Activated naive CD8-positive, alpha-beta T cell treated with anti-CD3 and anti-CD28 coated beads, Interleukin-2, amount 10 ng/mL, durations not matched to agents 7 days and 5 days (primary cell): ENCODE measurements around the gene DOCK1. TPM values are rescaled to one million over a fixed set of nuclear protein-coding genes. Genes with fewer than 3 reads are reported as not detected.

Source experiments
- ATAC-seq: fragments of 150-1000 bp; cut with Tn5 transposase; one replicate; pipeline ENCODE4 v1.10.0; 2021; ENCODE audit warnings: low read depth, moderate library complexity
- POLR2A ChIA-PET: fragments of 350-600 bp; sonication (Branson Sonifier 250); formaldehyde crosslinking; loops from one replicate; lab custom pipeline; 2021; ENCODE audit warnings: antibody characterized with exemption; lab: Charles Lee
- DNase-seq: peaks from one replicate; pipeline ENCODE4 v3.0.0; 2021
- H3K27ac Mint-ChIP-seq: one replicate; pipeline ENCODE4 v1.8.0; 2022; ENCODE audit warnings: mild to moderate bottlenecking, mixed read lengths
- H3K27me3 Mint-ChIP-seq: one replicate; pipeline ENCODE4 v1.8.0; 2022; ENCODE audit warnings: mild to moderate bottlenecking, moderate library complexity, mixed read lengths
- H3K36me3 Mint-ChIP-seq: one replicate; pipeline ENCODE4 v1.8.0; 2021; ENCODE audit warnings: mild to moderate bottlenecking, mixed read lengths
- H3K4me1 Mint-ChIP-seq: one replicate; pipeline ENCODE4 v1.8.0; 2021; ENCODE audit warnings: mixed read lengths
- H3K4me3 Mint-ChIP-seq: one replicate; pipeline ENCODE4 v1.8.0; 2022; ENCODE audit warnings: mild to moderate bottlenecking, moderate library complexity, mixed read lengths
- H3K9me3 Mint-ChIP-seq: one replicate; pipeline ENCODE4 v1.8.0; 2021; ENCODE audit warnings: mixed read lengths
- total RNA-seq, 2 experiments: library from RNA; stranded (reverse); gene quantifications; one replicate each; pipeline ENCODE4 v1.2.3, GENCODE V29; 2021

The DOCK1 gene
- total RNA-seq, 2 experiments from 2014 or later = 0.06 to 0.14 TPM

DNA sequence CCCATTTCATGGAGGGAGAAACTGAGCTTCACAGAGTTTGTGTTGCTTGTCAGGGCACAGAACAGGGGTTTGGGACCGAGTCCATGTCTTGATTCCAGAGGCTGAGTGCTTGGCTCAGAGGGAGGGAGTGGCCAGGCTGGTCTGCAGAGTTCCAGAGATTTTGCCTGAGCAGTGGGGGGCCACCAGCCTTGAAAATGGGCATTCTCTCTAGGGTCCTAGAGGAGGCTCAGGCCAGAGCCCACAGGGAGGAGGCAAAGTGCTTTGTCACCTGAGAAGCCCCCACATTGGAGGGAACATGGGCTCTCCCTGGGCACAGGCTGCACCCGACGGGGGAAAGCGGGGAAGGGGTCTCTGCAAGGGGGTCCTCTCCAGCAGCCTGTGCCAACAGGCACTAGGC lies 51.5 kb downstream of the DOCK1 start:
- Mint-ChIP-seq H3K4me1 (peaks cover 3% of the 10 kb centered on the region), H3K4me3 (no peak overlapping the region), H3K27ac (no peak overlapping the region), H3K27me3 (no peaks in the 10 kb centered on the region), H3K36me3 (no peaks in the 10 kb centered on the region), H3K9me3 (peaks cover 2% of the 10 kb centered on the region)
- DNase-seq (no peak), ATAC-seq (no peak)
- POLR2A ChIA-PET = no interaction called here

DNA sequence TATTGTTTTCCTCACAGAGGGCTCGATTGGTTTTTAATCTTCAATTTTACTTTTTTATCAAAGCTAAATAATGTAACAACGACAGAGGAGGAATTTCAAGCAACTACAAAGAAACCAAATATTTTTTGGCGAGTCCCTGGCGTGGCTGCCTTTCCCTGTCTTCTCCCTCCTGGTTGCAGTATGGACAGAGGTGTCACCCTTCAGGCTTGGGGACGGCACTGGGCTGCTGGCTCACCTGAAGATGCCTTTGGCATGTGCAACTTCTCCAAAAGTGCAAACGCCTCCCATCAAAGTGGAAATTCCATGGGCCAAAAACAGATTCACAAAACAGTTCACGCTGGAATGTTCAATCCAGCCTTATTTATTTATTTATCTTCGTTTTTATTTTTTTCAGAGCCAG lies 51.9 kb downstream of the DOCK1 start:
- H3K27me3 Mint-ChIP-seq = no peaks in the 10 kb centered on the region
- DNase-seq (no peak), ATAC-seq (no peak)
- H3K36me3 Mint-ChIP-seq = no peaks in the 10 kb centered on the region
- peaks cover 3% of the 10 kb centered on the region for H3K4me1 Mint-ChIP-seq
- H3K4me3 Mint-ChIP-seq = no peak overlapping the region
- peaks cover 2% of the 10 kb centered on the region for H3K9me3 Mint-ChIP-seq
- POLR2A ChIA-PET = no interaction called here
- H3K27ac Mint-ChIP-seq = no peak overlapping the region

DNA sequence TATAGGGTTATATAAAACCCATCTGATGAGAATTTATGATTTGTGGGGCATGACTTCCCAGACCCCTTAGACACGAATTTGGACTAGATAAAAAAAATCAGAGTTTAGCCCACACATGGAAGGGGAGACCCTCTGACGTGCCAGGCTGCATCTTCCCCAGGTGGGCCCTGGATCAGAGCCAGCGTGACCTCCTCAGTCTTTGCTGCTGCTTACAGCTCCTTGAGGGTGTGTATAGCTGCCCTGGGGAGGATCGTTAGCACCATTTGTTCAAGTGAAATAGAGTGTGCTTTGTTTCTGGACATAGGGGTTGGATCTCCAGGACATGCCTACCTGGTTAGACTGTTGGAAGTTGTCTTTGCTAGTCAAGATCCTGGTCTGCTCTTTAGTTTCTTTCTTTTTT lies 54.2 kb downstream of the DOCK1 start:
- H3K27me3 Mint-ChIP-seq = no peaks in the 10 kb centered on the region
- no peak overlapping the region for H3K4me3 Mint-ChIP-seq
- no peak overlapping the region for H3K27ac Mint-ChIP-seq
- peaks cover 3% of the 10 kb centered on the region for H3K4me1 Mint-ChIP-seq
- H3K36me3 Mint-ChIP-seq = no peaks in the 10 kb centered on the region
- no peak for DNase-seq
- no peak for ATAC-seq
- peaks cover 1% of the 10 kb centered on the region for H3K9me3 Mint-ChIP-seq
- POLR2A ChIA-PET = no interaction called here

DNA sequence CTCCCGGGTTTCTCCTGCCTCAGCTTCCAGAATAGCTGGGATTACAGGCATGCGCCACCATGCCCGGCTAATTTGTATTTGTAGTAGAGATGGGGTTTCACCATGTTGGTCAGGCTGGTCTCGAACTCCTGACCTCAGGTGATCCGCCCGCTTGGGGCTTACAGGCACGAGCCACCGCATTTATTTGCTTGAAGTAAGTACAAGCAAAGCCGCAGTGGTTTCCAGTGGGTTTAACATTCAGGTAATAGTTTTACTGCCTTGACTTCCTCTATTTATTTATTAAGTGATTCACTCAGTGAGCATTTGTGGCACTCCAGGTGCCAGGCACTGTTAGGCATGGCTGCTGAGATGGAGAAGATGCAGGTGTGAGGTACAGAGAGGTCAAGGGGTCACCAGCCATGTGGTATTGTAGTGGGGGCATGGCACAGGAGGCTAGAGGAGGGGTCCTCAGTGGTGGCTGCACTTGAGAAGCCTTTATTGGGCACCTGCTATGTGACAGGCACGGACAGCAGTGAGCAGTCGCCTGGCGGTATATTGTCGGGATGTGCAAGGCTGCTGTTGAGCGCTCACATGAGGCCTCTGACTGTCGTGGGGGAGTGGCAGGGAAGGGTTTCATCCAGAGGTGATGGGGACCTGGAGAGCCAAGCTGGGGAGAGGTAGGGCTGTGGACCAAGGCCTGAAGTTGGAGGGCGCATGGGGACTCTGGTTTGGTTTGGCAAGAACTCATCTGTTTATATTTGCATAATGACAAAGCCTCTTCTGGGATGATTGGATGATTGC lies 54.9 kb downstream of the DOCK1 start:
- Mint-ChIP-seq H3K36me3 (no peaks in the 10 kb centered on the region), H3K4me1 (peaks cover 3% of the 10 kb centered on the region), H3K27me3 (no peaks in the 10 kb centered on the region), H3K27ac (no peak overlapping the region), H3K4me3 (no peak overlapping the region), H3K9me3 (no peaks in the 10 kb centered on the region)
- no peak for DNase-seq
- POLR2A ChIA-PET = no interaction called here
- ATAC-seq = no peak

DNA sequence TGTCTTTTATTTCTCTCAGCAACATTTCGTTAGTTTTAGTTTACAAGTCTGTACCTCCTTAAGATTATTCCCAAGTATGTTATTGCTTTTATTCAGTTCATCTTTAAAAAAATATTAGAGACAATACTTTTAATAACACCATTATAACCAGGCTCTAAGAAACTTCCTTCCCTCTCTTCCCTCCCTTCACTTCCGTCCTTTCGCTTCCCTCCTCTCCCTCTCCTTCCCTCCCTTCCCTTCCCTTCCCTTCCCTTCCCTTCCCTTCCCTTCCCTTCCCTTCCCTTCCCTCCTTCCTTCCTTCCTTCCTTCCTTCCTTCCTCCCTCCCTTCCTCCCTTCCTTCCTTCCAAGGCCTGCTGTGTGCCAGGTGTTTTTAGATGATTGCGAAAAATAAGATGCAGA lies 58.1 kb downstream of the DOCK1 start:
- peaks cover 3% of the 10 kb centered on the region for H3K4me1 Mint-ChIP-seq
- no peaks in the 10 kb centered on the region for H3K36me3 Mint-ChIP-seq
- no peak overlapping the region for H3K27ac Mint-ChIP-seq
- POLR2A ChIA-PET = no interaction called here
- H3K27me3 Mint-ChIP-seq = no peaks in the 10 kb centered on the region
- DNase-seq = no peak
- H3K9me3 Mint-ChIP-seq = no peaks in the 10 kb centered on the region
- ATAC-seq = no peak
- H3K4me3 Mint-ChIP-seq = no peak overlapping the region

GRCh38 chr10:126964190-126964589 lies 59.0 kb downstream of the DOCK1 start:
- Mint-ChIP-seq H3K36me3 (no peaks in the 10 kb centered on the region), H3K27ac (no peak overlapping the region), H3K4me3 (no peak overlapping the region), H3K4me1 (peaks cover 3% of the 10 kb centered on the region), H3K9me3 (no peaks in the 10 kb centered on the region), H3K27me3 (no peaks in the 10 kb centered on the region)
- DNase-seq (no peak), ATAC-seq (no peak)
- POLR2A ChIA-PET = no interaction called here

DNA sequence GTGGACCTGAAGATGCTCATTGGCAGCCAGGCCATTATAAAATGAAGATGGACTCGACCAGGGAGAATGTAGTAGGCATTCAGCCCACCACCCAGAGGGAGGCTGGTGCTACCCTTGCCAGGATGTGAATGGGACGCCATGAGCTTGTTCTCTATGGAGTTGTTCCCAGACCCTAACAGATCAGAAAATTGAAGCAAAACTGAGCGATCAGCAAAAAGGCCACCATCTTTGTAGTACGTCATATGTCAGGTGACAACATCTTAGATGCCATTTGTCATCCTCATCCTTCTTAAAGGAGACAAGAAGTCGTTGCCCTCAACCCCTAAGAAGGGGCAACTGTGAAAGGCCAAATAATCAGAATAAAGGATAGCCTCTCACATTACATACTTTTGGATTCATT lies 61.7 kb downstream of the DOCK1 start:
- POLR2A ChIA-PET = no interaction called here
- Mint-ChIP-seq H3K9me3 (no peaks in the 10 kb centered on the region), H3K4me3 (no peak overlapping the region), H3K27me3 (no peaks in the 10 kb centered on the region), H3K4me1 (no peaks in the 10 kb centered on the region), H3K27ac (no peak overlapping the region), H3K36me3 (no peaks in the 10 kb centered on the region)
- no peak for DNase-seq
- no peak for ATAC-seq

DNA sequence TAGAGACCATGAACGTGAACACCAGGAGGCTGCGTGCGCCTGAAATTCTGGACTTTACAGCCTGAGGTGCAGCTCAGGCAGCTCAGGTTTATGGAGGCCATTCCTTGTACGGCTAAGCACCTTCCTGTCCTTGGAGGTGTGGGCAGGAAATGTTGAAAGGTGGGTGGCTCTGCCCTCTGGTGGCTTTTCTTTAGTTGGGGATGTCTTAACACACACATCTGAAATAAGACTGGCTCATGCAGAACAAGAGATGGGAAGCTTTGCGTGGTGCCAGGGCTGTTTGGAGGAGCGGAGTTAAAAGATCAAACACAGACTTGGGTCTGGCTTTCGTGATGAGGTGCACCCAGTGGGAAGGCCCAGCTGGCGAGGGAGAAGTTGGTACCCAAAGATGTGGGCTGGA lies 64.1 kb downstream of the DOCK1 start:
- ATAC-seq = no peak
- POLR2A ChIA-PET = no interaction called here
- H3K4me3 Mint-ChIP-seq = no peak overlapping the region
- no peaks in the 10 kb centered on the region for H3K9me3 Mint-ChIP-seq
- H3K27ac Mint-ChIP-seq = no peak overlapping the region
- DNase-seq = no peak
- H3K36me3 Mint-ChIP-seq = no peaks in the 10 kb centered on the region
- H3K27me3 Mint-ChIP-seq = no peaks in the 10 kb centered on the region
- H3K4me1 Mint-ChIP-seq = no peaks in the 10 kb centered on the region

DNA sequence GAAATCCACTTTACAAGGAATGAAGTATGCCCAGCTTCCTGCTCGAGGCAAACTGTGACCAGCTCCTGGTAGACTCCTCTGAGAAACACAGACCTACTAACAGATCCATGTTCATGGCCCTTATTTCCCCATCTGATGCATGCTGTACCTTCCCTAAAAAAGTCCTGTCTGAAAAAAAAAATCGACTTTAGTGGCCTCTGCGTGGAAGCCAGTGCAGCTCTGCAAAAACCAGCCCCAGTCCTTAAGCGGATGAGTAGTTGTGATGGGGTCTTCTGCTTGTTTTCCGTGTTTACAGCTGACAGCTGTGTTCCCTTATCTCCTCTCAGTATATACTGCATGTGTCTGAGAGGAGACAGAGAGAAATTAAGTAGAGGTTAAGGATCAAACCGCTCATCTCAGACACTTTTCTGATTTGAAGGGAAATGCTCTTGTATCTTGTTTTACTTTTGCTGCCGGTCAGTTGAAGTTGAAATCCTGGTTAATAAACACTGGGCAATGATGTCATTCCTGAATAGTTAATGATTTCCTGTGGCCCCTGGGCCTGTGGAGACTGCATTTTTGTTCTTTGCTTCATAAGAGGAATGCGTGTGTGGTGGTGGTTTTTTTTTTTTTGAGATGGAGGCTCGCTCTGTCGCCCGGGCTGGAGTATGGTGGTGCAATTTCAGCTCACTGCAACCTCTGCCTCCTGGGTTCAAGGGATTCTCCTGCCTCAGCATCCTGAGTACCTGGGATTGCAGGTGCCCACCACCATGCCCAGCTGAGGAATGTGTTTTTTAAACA lies 67.6 kb downstream of the DOCK1 start:
- POLR2A ChIA-PET = no interaction called here

GRCh38 chr10:126975221-126975620 lies 70.0 kb downstream of the DOCK1 start:
- ATAC-seq (no peak), DNase-seq (no peak)
- Mint-ChIP-seq H3K27ac (no peak overlapping the region), H3K4me1 (no peaks in the 10 kb centered on the region), H3K9me3 (peaks cover 2% of the 10 kb centered on the region), H3K36me3 (no peaks in the 10 kb centered on the region), H3K27me3 (no peaks in the 10 kb centered on the region), H3K4me3 (no peak overlapping the region)
- POLR2A ChIA-PET = no interaction called here

More for the DNA sequence above, 67.6 kb downstream of the DOCK1 start:
- H3K36me3 Mint-ChIP-seq = no peaks in the 10 kb centered on the region
- H3K27me3 Mint-ChIP-seq = no peaks in the 10 kb centered on the region
- DNase-seq (no peak), ATAC-seq (no peak)
- H3K9me3 Mint-ChIP-seq = no peaks in the 10 kb centered on the region
- no peaks in the 10 kb centered on the region for H3K4me1 Mint-ChIP-seq
- H3K4me3 Mint-ChIP-seq = no peak overlapping the region
- H3K27ac Mint-ChIP-seq = no peak overlapping the region

DNA sequence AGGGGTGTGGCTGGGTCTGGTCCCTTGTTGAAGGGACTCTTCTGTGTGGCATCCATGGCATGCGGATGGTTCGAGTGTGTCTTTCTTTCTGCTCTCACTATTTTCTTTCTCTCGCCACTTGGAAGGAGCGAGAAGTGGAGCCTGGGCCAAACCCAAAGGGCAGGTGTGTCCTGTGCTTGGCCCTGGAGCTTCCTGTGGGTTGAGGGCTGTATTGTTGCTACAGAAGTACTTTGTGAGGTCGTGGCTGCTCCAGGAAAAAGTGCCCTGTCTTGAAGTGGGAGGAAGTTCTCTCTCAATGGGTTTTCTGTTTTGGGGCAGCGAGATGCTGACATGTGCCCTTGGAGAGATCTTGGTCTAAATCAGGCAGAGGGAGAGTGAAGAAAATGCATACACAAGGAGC lies 72.0 kb downstream of the DOCK1 start:
- H3K36me3 Mint-ChIP-seq = no peaks in the 10 kb centered on the region
- ATAC-seq = no peak
- POLR2A ChIA-PET = no interaction called here
- no peak overlapping the region for H3K4me3 Mint-ChIP-seq
- peaks cover 3% of the 10 kb centered on the region for H3K9me3 Mint-ChIP-seq
- H3K27ac Mint-ChIP-seq = no peak overlapping the region
- no peaks in the 10 kb centered on the region for H3K27me3 Mint-ChIP-seq
- H3K4me1 Mint-ChIP-seq = no peaks in the 10 kb centered on the region
- no peak for DNase-seq

DNA sequence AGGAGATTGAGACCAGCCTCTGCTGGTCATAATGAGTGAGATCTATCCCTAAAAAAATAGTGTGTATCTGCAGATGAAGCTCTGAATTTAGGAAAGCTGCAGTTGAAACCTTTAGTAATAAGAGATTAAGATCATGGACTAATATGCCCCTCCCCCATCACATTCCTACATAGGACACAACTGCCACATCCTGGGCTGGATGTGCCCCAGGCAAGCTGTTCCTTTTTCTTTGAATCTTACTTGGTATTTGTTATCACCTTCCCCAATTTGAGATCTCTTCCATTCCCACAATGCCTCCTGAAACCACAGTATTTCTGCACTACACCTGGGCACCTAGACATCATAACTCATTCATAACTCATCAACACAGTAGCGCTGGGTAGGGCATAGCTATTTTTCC lies 74.1 kb downstream of the DOCK1 start:
- Mint-ChIP-seq H3K4me1 (no peaks in the 10 kb centered on the region), H3K27ac (no peak overlapping the region), H3K9me3 (peaks cover 3% of the 10 kb centered on the region), H3K27me3 (no peaks in the 10 kb centered on the region), H3K4me3 (no peak overlapping the region), H3K36me3 (no peaks in the 10 kb centered on the region)
- ATAC-seq = no peak
- DNase-seq = no peak
- POLR2A ChIA-PET = interaction anchor here (0.5 kb wide), 1 partner anchor 1260 kb away, joined by 3 read pairs; the partner anchor contains the start of gene EDRF1

- Mint-ChIP-seq H3K4me3 (no peak overlapping the region), H3K4me1 (no peaks in the 10 kb centered on the region), H3K9me3 (peaks cover 2% of the 10 kb centered on the region), H3K27me3 (no peaks in the 10 kb centered on the region), H3K27ac (no peak overlapping the region), H3K36me3 (no peaks in the 10 kb centered on the region)
- ATAC-seq (no peak), DNase-seq (no peak)
- POLR2A ChIA-PET = no interaction called here
Measured at GRCh38 chr10:126993208-126993607, 88.0 kb downstream of the DOCK1 start.
